ENCODE results near the gene LECT2. TPM values are rescaled to one million over a fixed set of nuclear protein-coding genes. Genes with fewer than 3 reads are reported as not detected.

Gene LECT2
- total RNA-seq, 1 donor from 2014 or later: not detected

GRCh38 chr5:135901633-135902032, 53.1 kb downstream of the LECT2 start:
- no peak overlapping the region for H3K4me3 ChIP-seq (ENCODE audit: low read depth, low read length)
- DNase-seq (ENCODE audit: low read depth): no peak
- no peak for TF ChIP-seq CTCF (conservative IDR thresholded peaks at IDR 0.05; ENCODE audit: low read depth, low read length)

- no peak overlapping the region for H3K4me3 ChIP-seq (ENCODE audit: low read depth, low read length)
- no peak for TF ChIP-seq CTCF (conservative IDR thresholded peaks at IDR 0.05; ENCODE audit: low read depth, low read length)
- DNase-seq (ENCODE audit: low read depth): no peak
These were observed 54.5 kb downstream of the LECT2 start for GRCh38 chr5:135900276-135900675.

- no peak for TF ChIP-seq CTCF (conservative IDR thresholded peaks at IDR 0.05; ENCODE audit: low read depth, low read length)
- no peak overlapping the region for H3K4me3 ChIP-seq (ENCODE audit: low read depth, low read length)
- DNase-seq (ENCODE audit: low read depth): no peak
These were observed 56.1 kb downstream of the LECT2 start for GRCh38 chr5:135898651-135899050.

Other genes starting within 250 kb of the LECT2 start
- gene SLC25A48, start 120.3 kb downstream of the LECT2 start, total RNA-seq: not detected in 2 replicates
- not detected in 2 replicates for gene IL9, start 59.1 kb downstream of the LECT2 start, total RNA-seq
- 336 and 371 TPM in 2 replicates for gene TGFBI, start 74.0 kb upstream of the LECT2 start, total RNA-seq
- 32.9 and 34.1 TPM in 2 replicates for gene SMAD5, start 177.9 kb upstream of the LECT2 start, total RNA-seq
- gene SMIM32, start 238.2 kb upstream of the LECT2 start, total RNA-seq: not detected in 2 replicates

All from epithelial cell of proximal tubule (primary cell).